Activated naive CD4-positive, alpha-beta T cell treated with anti-CD3 and anti-CD28 coated beads, Interleukin-2, amount 50 U/mL, for 24 hours (primary cell): ENCODE results near the gene PRR29.

Source experiments
- H3K27ac Mint-ChIP-seq: one replicate; pipeline ENCODE4 v1.8.0; 2021; ENCODE audit warnings: mild to moderate bottlenecking, mixed read lengths
- H3K27me3 Mint-ChIP-seq: one replicate; pipeline ENCODE4 v1.8.0; 2021; ENCODE audit warnings: mixed read lengths
- H3K36me3 Mint-ChIP-seq: one replicate; pipeline ENCODE4 v1.8.0; 2021; ENCODE audit warnings: mixed read lengths
- H3K4me1 Mint-ChIP-seq: one replicate; pipeline ENCODE4 v1.8.0; 2021; ENCODE audit warnings: mixed read lengths
- H3K4me3 Mint-ChIP-seq: one replicate; pipeline ENCODE4 v1.8.0; 2021; ENCODE audit warnings: mild to moderate bottlenecking, mixed read lengths
- H3K9me3 Mint-ChIP-seq: one replicate; pipeline ENCODE4 v1.8.0; 2021; ENCODE audit warnings: mixed read lengths

The PRR29 gene

GRCh38 chr17:63998050-63998720 lies at the start of gene PRR29:
Gene PRR29 (plus strand): TSS chr17:63998351. CDS start chr17:63998365, 14 bp downstream.
- peaks cover 38% of the 10 kb centered on the region for H3K4me1 Mint-ChIP-seq

GRCh38 chr17:63948521-63948920 lies 49.6 kb upstream of the PRR29 start:
- H3K27ac Mint-ChIP-seq: no peak overlapping the region
- H3K4me3 Mint-ChIP-seq: no peak overlapping the region
- peaks cover 16% of the 10 kb centered on the region for H3K4me1 Mint-ChIP-seq
- no peaks in the 10 kb centered on the region for H3K27me3 Mint-ChIP-seq
- no peaks in the 10 kb centered on the region for H3K9me3 Mint-ChIP-seq
- no peaks in the 10 kb centered on the region for H3K36me3 Mint-ChIP-seq

More at GRCh38 chr17:63998050-63998720, at the start of gene PRR29:
- Mint-ChIP-seq H3K36me3 (no peaks in the 10 kb centered on the region), H3K4me3 (peak within 1 kb of the TSS; percentile 86), H3K9me3 (no peaks in the 10 kb centered on the region), H3K27me3 (no peaks in the 10 kb centered on the region), H3K27ac (peak within 1 kb of the TSS; percentile 72)

- Mint-ChIP-seq H3K9me3 (no peaks in the 10 kb centered on the region), H3K4me1 (peaks cover 26% of the 10 kb centered on the region), H3K36me3 (no peaks in the 10 kb centered on the region), H3K27me3 (no peaks in the 10 kb centered on the region), H3K4me3 (no peak overlapping the region), H3K27ac (no peak overlapping the region)
These were observed 48.4 kb upstream of the PRR29 start for GRCh38 chr17:63949576-63950250.

GRCh38 chr17:63950940-63951907 lies 46.9 kb upstream of the PRR29 start:
- Mint-ChIP-seq H3K9me3 (no peaks in the 10 kb centered on the region), H3K4me3 (no peak overlapping the region), H3K27me3 (no peaks in the 10 kb centered on the region), H3K27ac (no peak overlapping the region), H3K4me1 (peaks cover 26% of the 10 kb centered on the region), H3K36me3 (no peaks in the 10 kb centered on the region)

GRCh38 chr17:63954402-63955063 lies 43.6 kb upstream of the PRR29 start:
- Mint-ChIP-seq H3K4me3 (no peak overlapping the region), H3K27ac (peak overlapping the region; percentile 63), H3K9me3 (no peaks in the 10 kb centered on the region), H3K36me3 (no peaks in the 10 kb centered on the region), H3K27me3 (no peaks in the 10 kb centered on the region), H3K4me1 (peaks cover 20% of the 10 kb centered on the region)

- Mint-ChIP-seq H3K4me1 (peaks cover 20% of the 10 kb centered on the region), H3K9me3 (no peaks in the 10 kb centered on the region), H3K27ac (no peak overlapping the region), H3K4me3 (no peak overlapping the region), H3K36me3 (no peaks in the 10 kb centered on the region), H3K27me3 (no peaks in the 10 kb centered on the region)
These were observed 42.9 kb upstream of the PRR29 start for GRCh38 chr17:63955232-63955631.

GRCh38 chr17:63955791-63956190 lies 42.4 kb upstream of the PRR29 start:
- Mint-ChIP-seq H3K9me3 (no peaks in the 10 kb centered on the region), H3K36me3 (no peaks in the 10 kb centered on the region), H3K27ac (no peak overlapping the region), H3K27me3 (no peaks in the 10 kb centered on the region), H3K4me1 (peaks cover 20% of the 10 kb centered on the region), H3K4me3 (no peak overlapping the region)

- H3K4me1 Mint-ChIP-seq: peaks cover 20% of the 10 kb centered on the region
- H3K27ac Mint-ChIP-seq: peak overlapping the region; percentile 31
- H3K36me3 Mint-ChIP-seq: no peaks in the 10 kb centered on the region
- H3K4me3 Mint-ChIP-seq: no peak overlapping the region
- H3K9me3 Mint-ChIP-seq: no peaks in the 10 kb centered on the region
- no peaks in the 10 kb centered on the region for H3K27me3 Mint-ChIP-seq
These were observed 41.7 kb upstream of the PRR29 start for GRCh38 chr17:63956296-63956920.

- H3K27ac Mint-ChIP-seq: no peak overlapping the region
- peaks cover 2% of the 10 kb centered on the region for H3K4me1 Mint-ChIP-seq
- H3K4me3 Mint-ChIP-seq: no peak overlapping the region
- H3K36me3 Mint-ChIP-seq: no peaks in the 10 kb centered on the region
- no peaks in the 10 kb centered on the region for H3K27me3 Mint-ChIP-seq
- H3K9me3 Mint-ChIP-seq: no peaks in the 10 kb centered on the region
These were observed 38.1 kb upstream of the PRR29 start for GRCh38 chr17:63960006-63960405.

GRCh38 chr17:63960430-63960829 lies 37.7 kb upstream of the PRR29 start:
- Mint-ChIP-seq H3K4me1 (no peaks in the 10 kb centered on the region), H3K27ac (no peak overlapping the region), H3K27me3 (no peaks in the 10 kb centered on the region), H3K36me3 (no peaks in the 10 kb centered on the region), H3K4me3 (no peak overlapping the region), H3K9me3 (no peaks in the 10 kb centered on the region)

GRCh38 chr17:63961355-63962212 lies 36.6 kb upstream of the PRR29 start:
- Mint-ChIP-seq H3K27me3 (no peaks in the 10 kb centered on the region), H3K36me3 (no peaks in the 10 kb centered on the region), H3K27ac (peak overlapping the region; percentile 23), H3K4me3 (peak overlapping the region; percentile 47), H3K4me1 (peaks cover 4% of the 10 kb centered on the region), H3K9me3 (no peaks in the 10 kb centered on the region)

GRCh38 chr17:63962298-63962744 lies 35.8 kb upstream of the PRR29 start:
- H3K27ac Mint-ChIP-seq: no peak overlapping the region
- peaks cover 11% of the 10 kb centered on the region for H3K4me1 Mint-ChIP-seq
- no peak overlapping the region for H3K4me3 Mint-ChIP-seq
- H3K27me3 Mint-ChIP-seq: no peaks in the 10 kb centered on the region
- H3K36me3 Mint-ChIP-seq: no peaks in the 10 kb centered on the region
- H3K9me3 Mint-ChIP-seq: no peaks in the 10 kb centered on the region

GRCh38 chr17:63963123-63963522 lies 35.0 kb upstream of the PRR29 start:
- Mint-ChIP-seq H3K4me3 (no peak overlapping the region), H3K27me3 (no peaks in the 10 kb centered on the region), H3K27ac (no peak overlapping the region), H3K36me3 (no peaks in the 10 kb centered on the region), H3K9me3 (no peaks in the 10 kb centered on the region), H3K4me1 (peaks cover 14% of the 10 kb centered on the region)

- Mint-ChIP-seq H3K27me3 (no peaks in the 10 kb centered on the region), H3K36me3 (no peaks in the 10 kb centered on the region), H3K9me3 (no peaks in the 10 kb centered on the region), H3K27ac (peak overlapping the region; percentile 17), H3K4me1 (peaks cover 14% of the 10 kb centered on the region), H3K4me3 (no peak overlapping the region)
These were observed 31.4 kb upstream of the PRR29 start for GRCh38 chr17:63966646-63967264.
